Activated CD8-positive, alpha-beta T cell treated with anti-CD3 and anti-CD28 coated beads for 36 hours (primary cell): Measurements from ENCODE around the gene PIEZO2. TPM values are rescaled to one million over a fixed set of nuclear protein-coding genes. Genes with fewer than 3 reads are reported as not detected.

Source experiments
- ATAC-seq: fragments of 200-7000 bp; cut with Tn5 transposase; one replicate; pipeline ENCODE4 v1.10.0; 2021; ENCODE audit warnings: mild to moderate bottlenecking, moderate library complexity
- CTCF ChIA-PET: fragments of 350-600 bp; sonication (Branson Sonifier 250); formaldehyde crosslinking; loops from one replicate; lab custom pipeline; 2021; ENCODE audit warnings: antibody characterized with exemption; lab: Charles Lee
- POLR2A ChIA-PET: fragments of 350-600 bp; sonication (Branson Sonifier 250); formaldehyde crosslinking; loops from one replicate; lab custom pipeline; 2021; ENCODE audit warnings: antibody characterized with exemption; lab: Charles Lee
- DNase-seq: peaks from one replicate; pipeline ENCODE4 v3.0.0-alpha.2; 2020
- H3K27ac Mint-ChIP-seq: one replicate; pipeline ENCODE4 v1.8.0; 2021; ENCODE audit warnings: mild to moderate bottlenecking, mixed read lengths
- H3K27me3 Mint-ChIP-seq: one replicate; pipeline ENCODE4 v1.8.0; 2021; ENCODE audit warnings: mixed read lengths
- H3K36me3 Mint-ChIP-seq: one replicate; pipeline ENCODE4 v1.8.0; 2021; ENCODE audit warnings: low read depth, mixed read lengths
- H3K4me1 Mint-ChIP-seq: one replicate; pipeline ENCODE4 v1.8.0; 2021; ENCODE audit warnings: low read depth, mixed read lengths
- H3K4me3 Mint-ChIP-seq: one replicate; pipeline ENCODE4 v1.8.0; 2021; ENCODE audit warnings: mild to moderate bottlenecking, moderate library complexity, mixed read lengths
- H3K9me3 Mint-ChIP-seq: one replicate; pipeline ENCODE4 v1.8.0; 2021; ENCODE audit warnings: mixed read lengths
- CTCF ChIP-seq: fragments of 200-600 bp; IDR thresholded peaks from one replicate; pipeline ENCODE4 v1.8.0; 2022; ENCODE audit warnings: antibody characterized with exemption, mild to moderate bottlenecking
- intact Hi-C: fragments of 100-400 bp; cut with micrococcal nuclease; formaldehyde crosslinking; loops from one replicate; pipeline ENCODE4 v1.10.0; 2022
- total RNA-seq, 2 experiments: library from RNA; stranded (reverse); gene quantifications; one replicate each; pipeline ENCODE4 v1.2.3, GENCODE V29; 2021

The PIEZO2 gene
- total RNA-seq, 2 experiments from 2014 or later = not detected

- ATAC-seq (no peak), DNase-seq (no peak)
- POLR2A ChIA-PET = no interaction called here
- peaks cover 1% of the 10 kb centered on the region for H3K27me3 Mint-ChIP-seq
- H3K9me3 Mint-ChIP-seq = no peaks in the 10 kb centered on the region
- no peaks in the 10 kb centered on the region for H3K4me1 Mint-ChIP-seq
- no peak for TF ChIP-seq CTCF
- H3K4me3 Mint-ChIP-seq = no peak overlapping the region
- intact Hi-C loops = no loop called here
- H3K36me3 Mint-ChIP-seq = no peaks in the 10 kb centered on the region
- no peak overlapping the region for H3K27ac Mint-ChIP-seq
- CTCF ChIA-PET = interaction anchor here (0.7 kb wide), 1 partner anchor 11 kb away, joined by 3 read pairs; no protein-coding TSS in a partner anchor
Observed at GRCh38 chr18:10894501-10894900, 254.9 kb downstream of the PIEZO2 start.

GRCh38 chr18:10893761-10894160 is 255.6 kb downstream of the PIEZO2 start:
- Mint-ChIP-seq H3K4me1 (no peaks in the 10 kb centered on the region), H3K4me3 (no peak overlapping the region), H3K27me3 (peaks cover 4% of the 10 kb centered on the region), H3K9me3 (no peaks in the 10 kb centered on the region), H3K36me3 (no peaks in the 10 kb centered on the region), H3K27ac (no peak overlapping the region)
- no peak for ATAC-seq
- TF ChIP-seq CTCF = no peak
- no peak for DNase-seq
- ChIA-PET CTCF (no interaction called here), POLR2A (no interaction called here)
- intact Hi-C loops = no loop called here

GRCh38 chr18:10893196-10893595 is 256.2 kb downstream of the PIEZO2 start:
- H3K4me3 Mint-ChIP-seq = no peak overlapping the region
- no peak for TF ChIP-seq CTCF
- intact Hi-C loops = no loop called here
- H3K36me3 Mint-ChIP-seq = no peaks in the 10 kb centered on the region
- H3K27me3 Mint-ChIP-seq = peaks cover 5% of the 10 kb centered on the region
- H3K9me3 Mint-ChIP-seq = no peaks in the 10 kb centered on the region
- ATAC-seq (no peak), DNase-seq (no peak)
- CTCF ChIA-PET = no interaction called here
- H3K27ac Mint-ChIP-seq = no peak overlapping the region
- no peaks in the 10 kb centered on the region for H3K4me1 Mint-ChIP-seq
- POLR2A ChIA-PET = no interaction called here

- CTCF ChIA-PET = no interaction called here
- POLR2A ChIA-PET = no interaction called here
Observed at GRCh38 chr18:10892786-10893185, 256.6 kb downstream of the PIEZO2 start.

GRCh38 chr18:10890022-10890421 is 259.3 kb downstream of the PIEZO2 start:
- CTCF ChIA-PET = no interaction called here
- ATAC-seq = no peak
- H3K27me3 Mint-ChIP-seq = peaks cover 6% of the 10 kb centered on the region
- peaks cover 2% of the 10 kb centered on the region for H3K9me3 Mint-ChIP-seq
- TF ChIP-seq CTCF = no peak
- POLR2A ChIA-PET = interaction anchor here (0.8 kb wide), 1 partner anchor 62 kb away, joined by 3 read pairs; no protein-coding TSS in a partner anchor
- H3K27ac Mint-ChIP-seq = no peak overlapping the region
- H3K36me3 Mint-ChIP-seq = no peaks in the 10 kb centered on the region
- intact Hi-C loops = no loop called here
- no peak overlapping the region for H3K4me3 Mint-ChIP-seq
- no peaks in the 10 kb centered on the region for H3K4me1 Mint-ChIP-seq
- no peak for DNase-seq

More at GRCh38 chr18:10892786-10893185, 256.6 kb downstream of the PIEZO2 start:
- DNase-seq (no peak), ATAC-seq (no peak)
- Mint-ChIP-seq H3K36me3 (no peaks in the 10 kb centered on the region), H3K27me3 (peaks cover 5% of the 10 kb centered on the region), H3K9me3 (no peaks in the 10 kb centered on the region), H3K4me3 (no peak overlapping the region), H3K27ac (no peak overlapping the region), H3K4me1 (no peaks in the 10 kb centered on the region)
- no peak for TF ChIP-seq CTCF
- intact Hi-C loops = no loop called here
